Subcutaneous abdominal adipose tissue (tissue), 5 donors: ENCODE results near the gene LZTS2.
A peak's percentile ranks its signal among the peaks of the same experiment; 100 is the strongest.

ENCODE experiments used
- H3K27ac ChIP-seq: one replicate; pipeline ENCODE4 v1.7.0; 2013; ENCODE audit warnings: low read depth, mild to moderate bottlenecking, inconsistent platforms, low read length, moderate library complexity
- H3K27me3 ChIP-seq, 5 donors: one replicate each; pipeline ENCODE4 v1.7.0; 2013; ENCODE audit warnings: low read length in 5 of 5, inconsistent platforms in 1 of 5; ENCODE audit not compliant: control insufficient read depth in 5 of 5, insufficient read depth in 4 of 5
- H3K36me3 ChIP-seq, 5 donors: one replicate each; pipeline ENCODE4 v1.7.0; 2013; ENCODE audit warnings: low read length in 5 of 5; ENCODE audit not compliant: control insufficient read depth in 5 of 5, insufficient read depth in 5 of 5
- H3K4me1 ChIP-seq, 5 donors: one replicate each; pipeline ENCODE4 v1.7.0; 2013; ENCODE audit warnings: low read length in 5 of 5, mild to moderate bottlenecking in 3 of 5, moderate library complexity in 1 of 5; ENCODE audit not compliant: control insufficient read depth in 5 of 5, insufficient read depth in 5 of 5
- H3K4me3 ChIP-seq, 5 donors: one replicate each; pipeline ENCODE4 v1.7.0; 2013; ENCODE audit warnings: low read length in 5 of 5, low read depth in 1 of 5
- H3K9ac ChIP-seq, 5 donors: one replicate each; pipeline ENCODE4 v1.7.0; 2013; ENCODE audit warnings: low read length in 5 of 5, mild to moderate bottlenecking in 4 of 5, moderate library complexity in 3 of 5
- H3K9me3 ChIP-seq, 5 donors: one replicate each; pipeline ENCODE4 v1.7.0; 2013; ENCODE audit warnings: low read length in 5 of 5; ENCODE audit not compliant: control insufficient read depth in 5 of 5
- donor health status: healthy.
- donor health status: healthy.
- donor health status: healthy.
- donor health status: healthy.
- donor health status: healthy.

LZTS2 gene

DNA sequence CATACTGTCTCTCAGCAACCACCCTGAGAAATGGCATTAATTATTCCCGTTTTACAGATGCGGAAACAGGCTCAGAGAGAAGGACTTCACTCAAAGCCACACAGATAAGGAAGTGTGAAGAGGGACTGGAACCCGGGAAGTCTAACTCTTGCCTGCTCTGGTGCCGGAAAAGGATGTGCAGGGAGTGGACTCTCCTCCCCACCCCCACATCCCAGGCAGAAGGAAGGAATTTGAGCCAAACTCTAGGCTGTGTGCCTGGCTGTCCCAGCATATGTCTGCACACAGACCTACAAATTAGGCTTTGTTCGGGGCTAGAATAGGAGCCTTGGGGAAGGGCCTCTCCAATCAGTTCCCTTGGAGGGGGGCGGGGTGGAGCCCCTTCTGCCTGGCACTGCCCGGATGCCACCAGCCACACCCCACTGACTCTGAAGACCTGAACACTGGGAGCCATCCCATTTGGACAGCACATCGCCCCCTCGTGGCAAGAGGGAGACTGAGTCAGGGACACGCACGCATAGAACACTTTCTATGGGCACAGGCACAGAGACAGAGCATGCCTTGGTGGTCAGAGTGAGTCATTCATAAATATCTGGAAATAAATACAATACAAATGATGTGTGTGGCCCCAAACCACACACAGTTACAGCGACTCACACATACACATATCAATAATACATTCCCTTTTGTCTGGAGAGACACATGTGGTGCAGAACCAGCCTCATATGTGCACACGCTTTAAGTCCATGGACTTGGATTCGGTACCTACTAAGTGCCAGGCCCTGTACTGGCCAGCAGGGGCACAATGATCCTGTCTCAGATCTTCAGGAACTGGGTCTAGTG lies 13.1 kb downstream of the LZTS2 start:
- Histone ChIP-seq H3K27ac (peak overlapping the region; percentile 60), H3K4me3 (no peak overlapping the region), H3K4me1 (peaks cover 12 to 22% (median 18%) of the 10 kb centered on the region in 5 donors), H3K27me3 (peaks cover 0 to 9% (median 5%) of the 10 kb centered on the region in 5 donors), H3K9ac (no peak overlapping the region), H3K36me3 (no peaks in the 10 kb centered on the region), H3K9me3 (no peaks in the 10 kb centered on the region)

DNA sequence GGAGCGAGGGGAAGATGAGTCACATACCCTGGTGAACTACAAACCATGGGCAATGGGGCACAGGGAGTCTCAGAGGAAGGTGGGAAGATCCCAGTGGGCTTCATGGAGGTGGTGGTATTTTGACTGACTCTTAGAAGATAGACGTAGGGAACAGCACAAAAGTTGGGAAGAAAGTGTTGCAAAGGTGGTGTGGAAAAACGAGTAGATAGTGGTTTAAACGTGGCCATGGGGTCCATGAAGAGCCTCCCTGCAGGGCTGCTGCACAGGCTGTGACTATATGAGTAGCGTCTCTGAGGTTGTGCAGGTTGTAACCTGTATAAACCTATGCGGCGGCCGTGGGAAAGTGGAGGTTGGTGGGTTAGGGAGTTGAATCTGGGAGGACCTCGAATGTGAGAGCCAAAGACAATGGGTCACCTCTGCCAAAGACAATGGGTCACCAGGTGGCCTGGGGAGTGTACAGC lies 13.8 kb downstream of the LZTS2 start:
- Histone ChIP-seq H3K9ac (no peak overlapping the region), H3K27ac (peak overlapping the region; percentile 60), H3K4me1 (peaks cover 11 to 25% (median 22%) of the 10 kb centered on the region in 5 donors), H3K27me3 (peaks cover 0 to 9% (median 5%) of the 10 kb centered on the region in 5 donors), H3K9me3 (no peaks in the 10 kb centered on the region), H3K36me3 (no peaks in the 10 kb centered on the region), H3K4me3 (no peak overlapping the region)

DNA sequence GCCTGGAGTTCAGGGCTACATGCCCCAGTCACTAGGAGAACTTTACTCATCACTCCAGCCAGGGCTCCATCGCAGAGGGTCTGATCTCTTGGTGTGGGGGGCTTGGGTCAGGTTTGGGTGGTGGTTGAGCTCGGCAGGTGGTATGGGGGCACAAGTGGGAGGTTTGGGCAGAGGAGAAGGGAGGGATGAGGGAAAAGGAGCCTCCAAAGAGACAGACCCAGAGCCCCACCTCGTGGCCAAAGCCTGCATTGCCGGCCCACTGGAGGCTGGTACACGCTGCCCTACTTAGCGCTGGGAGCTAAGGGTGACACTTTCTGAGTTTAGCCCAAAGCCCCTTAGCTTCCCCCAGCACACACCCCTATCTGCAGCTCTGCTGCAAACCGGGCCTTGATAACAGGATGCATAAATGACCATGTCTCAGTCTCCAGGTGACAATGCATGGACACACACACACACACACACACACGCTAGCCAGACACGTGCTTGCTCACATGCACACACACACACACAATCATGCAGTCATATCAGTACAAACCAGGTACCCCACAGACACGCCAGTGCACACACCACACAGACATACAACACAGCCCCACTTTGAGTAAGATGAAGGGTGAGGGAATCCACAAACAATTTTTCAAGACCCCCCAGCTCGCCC lies 14.7 kb downstream of the LZTS2 start:
- peaks cover 0 to 9% (median 5%) of the 10 kb centered on the region in 5 donors for H3K27me3 ChIP-seq
- no peaks in the 10 kb centered on the region for H3K36me3 ChIP-seq
- no peak overlapping the region for H3K4me3 ChIP-seq
- no peaks in the 10 kb centered on the region for H3K9me3 ChIP-seq
- no peak overlapping the region for H3K27ac ChIP-seq
- H3K4me1 ChIP-seq = peaks cover 11 to 34% (median 31%) of the 10 kb centered on the region in 5 donors
- no peak overlapping the region for H3K9ac ChIP-seq

DNA sequence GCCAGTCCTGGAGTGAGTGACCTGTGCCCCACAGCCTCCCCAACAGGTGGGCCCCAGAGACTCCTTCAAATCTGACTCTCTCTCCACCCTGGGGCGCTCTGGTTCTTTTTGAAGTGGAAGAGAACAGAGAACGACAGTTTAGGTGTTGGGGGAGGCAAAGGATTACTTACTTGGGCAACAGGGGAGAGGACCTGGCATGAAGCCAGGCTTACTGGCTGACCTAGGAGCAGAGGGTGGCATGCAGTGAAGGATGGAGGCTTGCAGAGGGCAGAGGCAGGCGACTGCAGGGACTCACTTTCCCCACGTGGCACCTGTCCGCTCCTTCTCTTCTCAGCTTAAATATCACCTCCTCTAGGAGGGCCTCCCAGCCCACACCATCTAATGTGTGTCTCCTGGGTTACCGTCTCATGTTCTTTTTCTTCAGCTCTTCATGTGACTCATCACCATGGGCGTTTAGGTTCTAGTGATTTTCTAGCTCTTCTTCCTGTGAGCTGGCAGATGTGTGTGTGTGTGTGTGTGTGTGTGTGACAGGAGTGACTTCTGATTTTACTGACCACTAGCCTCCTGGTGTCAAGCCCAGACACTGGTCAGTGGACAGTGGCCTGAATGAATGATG lies 15.5 kb downstream of the LZTS2 start:
- Histone ChIP-seq H3K4me1 (peaks cover 11 to 34% (median 31%) of the 10 kb centered on the region in 5 donors), H3K9me3 (no peaks in the 10 kb centered on the region), H3K27ac (no peak overlapping the region), H3K36me3 (no peaks in the 10 kb centered on the region), H3K4me3 (no peak overlapping the region), H3K9ac (no peak overlapping the region), H3K27me3 (peaks cover 0 to 9% (median 5%) of the 10 kb centered on the region in 5 donors)

DNA sequence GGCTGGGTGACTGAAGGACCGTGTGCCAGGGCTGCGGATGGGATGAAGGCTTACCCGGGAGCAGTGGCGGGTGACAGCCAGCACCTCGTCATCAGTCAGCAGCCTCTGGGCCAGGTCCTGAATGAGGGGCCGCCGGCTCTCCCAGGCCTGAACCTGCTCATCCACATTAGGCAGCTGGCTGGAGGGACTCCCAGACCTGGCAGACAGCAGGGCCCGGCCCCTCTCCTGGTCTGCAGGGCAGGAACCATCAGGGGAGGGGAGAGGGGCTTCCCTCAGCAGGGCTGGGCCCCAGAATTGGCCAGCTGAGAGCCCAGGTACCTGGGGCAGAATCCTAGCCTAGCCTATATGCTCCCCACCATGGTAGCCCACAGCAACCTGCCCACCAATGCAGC lies 16.0 kb downstream of the LZTS2 start:
- H3K9me3 ChIP-seq = no peaks in the 10 kb centered on the region
- no peak overlapping the region for H3K9ac ChIP-seq
- H3K36me3 ChIP-seq = no peaks in the 10 kb centered on the region
- no peak overlapping the region for H3K27ac ChIP-seq
- H3K27me3 ChIP-seq = peaks cover 0 to 9% (median 5%) of the 10 kb centered on the region in 5 donors
- H3K4me1 ChIP-seq = peaks cover 11 to 34% (median 31%) of the 10 kb centered on the region in 5 donors
- no peak overlapping the region for H3K4me3 ChIP-seq

DNA sequence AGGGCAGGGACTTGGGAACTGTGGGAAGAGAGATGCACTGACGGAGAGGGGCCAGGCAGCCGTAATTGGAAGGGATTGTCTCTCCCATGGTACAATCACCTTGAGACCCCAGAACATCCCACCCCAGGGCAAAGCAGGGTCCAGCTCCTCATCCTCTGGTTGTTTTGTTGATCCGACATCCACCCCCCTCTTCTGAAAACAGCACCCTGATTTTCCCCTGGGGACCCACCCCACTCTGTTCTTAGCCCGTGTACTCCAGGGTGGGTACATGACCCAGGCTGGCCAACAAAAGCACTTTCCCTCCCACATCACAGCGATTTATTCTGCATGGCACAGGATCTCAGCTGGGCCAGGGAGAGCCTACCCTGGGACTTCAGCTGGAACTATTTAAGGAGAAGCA lies 17.2 kb downstream of the LZTS2 start:
- Histone ChIP-seq H3K9ac (no peak overlapping the region), H3K4me3 (no peak overlapping the region), H3K36me3 (no peaks in the 10 kb centered on the region), H3K4me1 (peaks cover 11 to 34% (median 31%) of the 10 kb centered on the region in 5 donors), H3K27ac (no peak overlapping the region), H3K27me3 (peaks cover 0 to 9% (median 6%) of the 10 kb centered on the region in 5 donors), H3K9me3 (no peaks in the 10 kb centered on the region)

DNA sequence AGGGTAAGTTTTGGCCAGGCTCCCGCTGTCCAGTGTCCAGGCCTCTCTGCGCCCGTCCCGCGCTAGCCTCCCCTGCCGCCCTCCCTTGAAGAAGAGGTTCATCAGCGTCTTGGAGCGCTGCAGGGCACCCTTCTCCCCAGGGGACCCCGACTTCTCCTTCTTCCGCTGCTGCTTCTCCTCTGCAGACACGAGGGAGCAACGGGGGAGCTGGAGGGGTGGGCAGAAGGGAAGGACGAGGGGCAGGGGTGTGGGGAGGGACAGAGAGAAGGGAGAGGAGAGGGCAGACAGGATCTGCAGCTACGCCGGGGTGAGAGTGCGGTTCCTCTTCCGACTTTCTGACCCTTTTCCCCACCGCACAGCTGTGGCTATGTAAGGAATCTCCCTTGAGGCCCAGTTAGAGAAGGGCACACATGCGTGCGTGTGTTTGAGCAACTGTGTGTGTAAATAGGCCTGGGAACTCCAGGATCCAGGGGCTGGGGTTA lies 18.6 kb downstream of the LZTS2 start:
- no peaks in the 10 kb centered on the region for H3K36me3 ChIP-seq
- H3K4me3 ChIP-seq = no peak overlapping the region
- H3K27me3 ChIP-seq = peaks cover 0 to 9% (median 6%) of the 10 kb centered on the region in 5 donors
- peaks cover 6 to 23% (median 18%) of the 10 kb centered on the region in 5 donors for H3K4me1 ChIP-seq
- peak overlapping the region in 1 of 5 donors; percentile 26 for H3K9ac ChIP-seq
- H3K9me3 ChIP-seq = no peaks in the 10 kb centered on the region
- H3K27ac ChIP-seq = no peak overlapping the region

DNA sequence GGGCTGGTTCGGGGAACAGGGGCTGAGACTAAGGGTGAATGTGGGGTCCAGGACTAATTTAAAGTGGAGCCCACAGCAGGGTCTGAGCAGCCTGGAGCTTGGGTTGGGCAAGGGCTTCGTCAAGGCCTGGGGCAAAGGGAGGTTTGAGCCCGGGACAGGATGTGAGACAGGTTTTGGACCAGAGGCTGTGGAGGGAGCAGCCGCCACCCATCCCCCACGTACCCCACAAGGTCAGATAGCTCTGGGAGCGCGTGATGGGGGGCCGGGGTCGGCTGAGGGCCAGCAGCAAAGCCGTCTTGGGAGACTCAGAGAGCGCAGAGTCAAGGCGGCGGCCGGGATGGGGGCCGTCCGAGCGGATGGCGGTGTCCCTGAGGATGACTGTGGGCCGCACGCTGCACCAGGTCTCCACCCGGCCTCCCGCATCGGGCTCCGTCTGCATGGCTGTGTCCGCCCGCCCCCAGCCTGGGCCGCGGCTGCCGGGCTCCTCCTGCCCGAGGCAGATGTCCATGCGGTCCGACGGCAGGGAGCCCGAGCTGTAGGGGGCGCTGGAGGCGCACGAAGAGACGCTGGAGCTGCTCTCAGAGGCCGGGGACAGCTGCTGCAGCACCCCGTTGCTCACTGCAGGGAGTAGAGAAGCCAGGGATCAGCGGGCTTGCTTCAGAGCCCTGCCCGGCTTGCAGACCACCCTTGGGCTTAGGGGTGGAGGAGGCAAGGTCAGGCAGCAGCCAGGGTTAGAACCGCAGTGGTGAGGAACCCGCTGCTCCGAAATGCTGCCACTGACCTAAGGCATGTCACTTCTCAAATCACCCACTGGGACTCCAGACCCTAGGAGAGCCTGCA lies 19.2 kb downstream of the LZTS2 start:
- Histone ChIP-seq H3K4me1 (peaks cover 2 to 19% (median 14%) of the 10 kb centered on the region in 5 donors), H3K9ac (peak overlapping the region in 1 of 5 donors; percentile 26), H3K36me3 (no peaks in the 10 kb centered on the region), H3K9me3 (no peaks in the 10 kb centered on the region), H3K4me3 (peak overlapping the region in 2 of 5 donors; percentile 15 to 18), H3K27ac (no peak overlapping the region), H3K27me3 (peaks cover 0 to 9% (median 6%) of the 10 kb centered on the region in 5 donors)

DNA sequence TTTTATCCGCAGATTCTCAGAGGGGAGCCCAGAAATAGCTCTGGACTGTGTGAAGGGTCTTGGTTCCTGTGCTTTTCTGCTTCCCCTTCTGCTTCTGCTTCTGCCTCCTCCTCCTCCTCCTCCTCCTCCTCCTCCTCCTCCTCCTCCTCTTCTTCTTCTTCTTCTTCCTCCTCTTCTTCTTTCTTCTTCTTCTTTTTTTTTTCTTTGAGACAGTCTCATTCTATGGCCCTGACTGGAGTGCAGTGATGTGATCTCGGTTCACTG lies 19.8 kb downstream of the LZTS2 start:
- Histone ChIP-seq H3K4me1 (peaks cover 2 to 16% (median 11%) of the 10 kb centered on the region in 5 donors), H3K4me3 (peak overlapping the region in 1 of 5 donors; percentile 18), H3K9ac (no peak overlapping the region), H3K36me3 (no peaks in the 10 kb centered on the region), H3K9me3 (no peaks in the 10 kb centered on the region), H3K27ac (no peak overlapping the region), H3K27me3 (peaks cover 0 to 9% (median 6%) of the 10 kb centered on the region in 5 donors)
